Cardiac muscle cell (in vitro differentiated cells and primary cell): Measurements from ENCODE around the gene HDAC5. TPM values are rescaled to one million over a fixed set of nuclear protein-coding genes. Genes with fewer than 3 reads are reported as not detected.
"Not testable (repeated sequence)": the region's sequence is repeated elsewhere in the genome, so short reads cannot be mapped to it uniquely, and the experiment has no call there.

Experiments used
- DNase-seq, 2 donors: peaks; one replicate each; pipeline versions ENCODE4 v3.0.0 to v3.0.0-alpha.2; 2010 to 2017; ENCODE audit warnings: low read depth in 1 of 2, low spot score in 1 of 2
- H3K27ac ChIP-seq: fragments of 200-600 bp; sonication (generic); 2 replicates; pipeline ENCODE4 v1.5.1; 2016
- H3K27me3 ChIP-seq: fragments of 200-600 bp; sonication (generic); 2 replicates; pipeline ENCODE4 v1.6.0; 2016; ENCODE audit warnings: control low read depth
- H3K36me3 ChIP-seq: fragments of 200-600 bp; sonication (generic); 2 replicates; pipeline ENCODE4 v1.5.1; 2016; ENCODE audit warnings: control low read depth
- H3K4me1 ChIP-seq: fragments of 200-600 bp; sonication (generic); 2 replicates; pipeline ENCODE4 v1.8.1; 2017; ENCODE audit warnings: low read depth, mild to moderate bottlenecking, mixed run types
- H3K4me3 ChIP-seq: fragments of 200-600 bp; sonication (generic); 2 replicates; pipeline ENCODE4 v1.5.1; 2016; ENCODE audit warnings: mild to moderate bottlenecking
- H3K9me3 ChIP-seq: fragments of 200-600 bp; sonication (generic); 2 replicates; pipeline ENCODE4 v1.5.1; 2017; ENCODE audit warnings: low read depth, mild to moderate bottlenecking, control low read depth
- polyA plus RNA-seq: library from polyadenylated mRNA; unstranded; fragments of >200 nt; fragmentation: Nextera tagmentation; extraction: Ambion mirVana; gene quantifications from 2 replicates; pipeline ENCODE4 v1.2.1, GENCODE V29; 2016
- total RNA-seq: library from RNA; depleted of rRNA; stranded (reverse); fragments of >200 nt; gene quantifications from 2 replicates; pipeline ENCODE4 v1.2.3, GENCODE V29; 2016
- TF ChIP-seq, protein P1 (sequence below): IDR thresholded peaks from 2 replicates; pipeline ENCODE4 v1.5.1; 2012; ENCODE audit warnings: low read depth, mild to moderate bottlenecking, low read length

HDAC5 gene
- total and polyA plus RNA-seq, 2 experiments from 2014 or later = 94.1 to 300 TPM

- peak in 1 of 2 donors; percentile 18 for DNase-seq
- Histone ChIP-seq H3K9me3 (no peaks in the 10 kb centered on the region), H3K27me3 (no peaks in the 10 kb centered on the region), H3K4me3 (no peak overlapping the region), H3K27ac (peak overlapping the region; percentile 93), H3K36me3 (no peaks in the 10 kb centered on the region), H3K4me1 (peaks cover 56% of the 10 kb centered on the region)
- TF ChIP-seq, protein P1, sequence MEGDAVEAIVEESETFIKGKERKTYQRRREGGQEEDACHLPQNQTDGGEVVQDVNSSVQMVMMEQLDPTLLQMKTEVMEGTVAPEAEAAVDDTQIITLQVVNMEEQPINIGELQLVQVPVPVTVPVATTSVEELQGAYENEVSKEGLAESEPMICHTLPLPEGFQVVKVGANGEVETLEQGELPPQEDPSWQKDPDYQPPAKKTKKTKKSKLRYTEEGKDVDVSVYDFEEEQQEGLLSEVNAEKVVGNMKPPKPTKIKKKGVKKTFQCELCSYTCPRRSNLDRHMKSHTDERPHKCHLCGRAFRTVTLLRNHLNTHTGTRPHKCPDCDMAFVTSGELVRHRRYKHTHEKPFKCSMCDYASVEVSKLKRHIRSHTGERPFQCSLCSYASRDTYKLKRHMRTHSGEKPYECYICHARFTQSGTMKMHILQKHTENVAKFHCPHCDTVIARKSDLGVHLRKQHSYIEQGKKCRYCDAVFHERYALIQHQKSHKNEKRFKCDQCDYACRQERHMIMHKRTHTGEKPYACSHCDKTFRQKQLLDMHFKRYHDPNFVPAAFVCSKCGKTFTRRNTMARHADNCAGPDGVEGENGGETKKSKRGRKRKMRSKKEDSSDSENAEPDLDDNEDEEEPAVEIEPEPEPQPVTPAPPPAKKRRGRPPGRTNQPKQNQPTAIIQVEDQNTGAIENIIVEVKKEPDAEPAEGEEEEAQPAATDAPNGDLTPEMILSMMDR = no peak
Observed at GRCh38 chr17:44147812-44148211, 24.4 kb upstream of the HDAC5 start.

GRCh38 chr17:44146375-44147346 is 23.2 kb upstream of the HDAC5 start:
- Histone ChIP-seq H3K27me3 (no peaks in the 10 kb centered on the region), H3K4me3 (no peak overlapping the region), H3K9me3 (no peaks in the 10 kb centered on the region), H3K36me3 (no peaks in the 10 kb centered on the region), H3K27ac (peak overlapping the region; percentile 93), H3K4me1 (peaks cover 55% of the 10 kb centered on the region)
- TF ChIP-seq, protein P1 = no peak
- peak in 1 of 2 donors; percentile 64 for DNase-seq

- Histone ChIP-seq H3K4me3 (no peak overlapping the region), H3K9me3 (no peaks in the 10 kb centered on the region), H3K27me3 (no peaks in the 10 kb centered on the region), H3K27ac (peak overlapping the region; percentile 51), H3K36me3 (no peaks in the 10 kb centered on the region), H3K4me1 (peaks cover 44% of the 10 kb centered on the region)
- TF ChIP-seq, protein P1 = no peak
- DNase-seq = peak in 1 of 2 donors; percentile 45
Observed at GRCh38 chr17:44144966-44145739, 21.7 kb upstream of the HDAC5 start.

DNA sequence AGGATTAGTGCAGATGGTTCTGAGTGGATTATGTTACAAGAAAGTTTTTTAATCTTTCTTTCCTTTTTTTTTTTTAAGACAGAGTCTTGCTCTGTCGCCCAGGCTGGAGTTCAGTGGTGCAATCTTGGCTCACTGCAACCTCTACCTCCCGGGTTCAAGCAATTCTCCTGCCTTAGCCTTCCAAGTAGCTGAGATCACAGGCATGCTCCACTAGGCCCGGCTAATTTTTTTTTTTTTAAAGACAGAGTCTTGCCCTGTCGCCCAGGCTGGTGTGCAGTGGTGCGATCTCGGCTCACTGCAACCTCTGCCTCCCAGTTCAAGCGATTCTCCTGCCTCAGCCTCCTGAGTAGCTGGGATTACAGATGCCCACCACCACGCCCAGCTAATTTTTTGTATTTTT is 20.5 kb upstream of the HDAC5 start:
- not testable (repeated sequence) for H3K36me3 ChIP-seq, H3K4me3 ChIP-seq, H3K9me3 ChIP-seq, H3K27me3 ChIP-seq, H3K27ac ChIP-seq, DNase-seq
- peaks cover 44% of the 10 kb centered on the region for H3K4me1 ChIP-seq

DNA sequence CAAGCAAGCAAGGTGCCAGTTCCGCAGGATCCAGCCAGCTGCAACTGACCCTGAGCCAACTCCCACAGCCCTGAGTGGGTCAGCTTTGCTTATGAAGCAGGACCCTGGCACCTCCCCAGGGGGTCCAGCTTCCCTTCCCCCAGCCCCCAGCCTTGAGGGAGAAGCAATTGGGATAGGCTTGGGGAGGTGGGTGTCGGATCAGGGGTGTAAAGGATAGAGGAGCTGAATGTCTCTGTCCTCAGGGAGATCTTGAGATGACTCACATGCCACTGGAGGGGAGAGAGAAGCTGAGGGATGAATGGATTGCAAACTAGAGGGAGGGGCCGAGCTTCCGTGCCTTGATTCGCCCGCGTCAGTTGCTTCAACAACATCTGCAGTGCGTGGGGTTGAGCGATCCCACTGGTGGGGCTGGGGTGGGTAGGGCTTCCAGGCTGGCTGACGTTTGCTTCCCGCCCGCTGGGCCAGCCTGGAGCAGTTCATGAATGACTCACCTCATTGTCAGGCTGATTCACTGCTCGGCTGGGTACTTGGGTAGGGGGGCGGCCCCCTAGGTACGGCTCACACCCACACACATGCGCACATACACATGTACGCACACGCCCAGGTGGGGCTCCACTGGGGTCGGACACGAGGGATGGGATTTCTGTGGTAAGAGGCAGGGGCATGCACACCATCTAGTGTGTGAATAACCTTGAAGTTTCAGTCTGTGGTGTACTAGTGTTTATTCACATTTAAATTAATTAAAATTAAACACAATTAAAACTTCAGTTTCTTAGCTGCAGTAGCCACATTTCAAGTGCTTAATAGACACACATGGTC is 14.7 kb upstream of the HDAC5 start:
- Histone ChIP-seq H3K27ac (no peak overlapping the region), H3K4me3 (no peak overlapping the region)
- TF ChIP-seq, protein P1 = no peak

More for the DNA sequence above, 14.7 kb upstream of the HDAC5 start:
- Histone ChIP-seq H3K4me1 (no peaks in the 10 kb centered on the region), H3K36me3 (no peaks in the 10 kb centered on the region), H3K27me3 (no peaks in the 10 kb centered on the region), H3K9me3 (no peaks in the 10 kb centered on the region)
- DNase-seq = peak; percentile 51 to 99
